Stimulated activated CD8-positive, alpha-beta memory T cell treated with anti-CD3 and anti-CD28 coated beads, Interleukin-4, amount 100 ng/mL, for 4 hours (primary cell): ENCODE results near the gene ETS1.

Source experiments
- DNase-seq, 2 donors: peaks; one replicate each; pipeline ENCODE4 v3.0.0-alpha.2; 2020; ENCODE audit warnings: low read depth in 2 of 2, low spot score in 1 of 2

ETS1 gene

GRCh38 chr11:128619540-128620308, 32.4 kb upstream of the ETS1 start:
- no peak for DNase-seq

- no peak for DNase-seq
Measured at GRCh38 chr11:128619007-128619406, 31.6 kb upstream of the ETS1 start.

- no peak for DNase-seq
Measured at GRCh38 chr11:128618603-128619002, 31.2 kb upstream of the ETS1 start.

- no peak for DNase-seq
Measured at GRCh38 chr11:128616161-128616560, 28.8 kb upstream of the ETS1 start.

GRCh38 chr11:128615612-128616011, 28.3 kb upstream of the ETS1 start:
- no peak for DNase-seq

GRCh38 chr11:128615076-128615475, 27.7 kb upstream of the ETS1 start:
- no peak for DNase-seq

DNA sequence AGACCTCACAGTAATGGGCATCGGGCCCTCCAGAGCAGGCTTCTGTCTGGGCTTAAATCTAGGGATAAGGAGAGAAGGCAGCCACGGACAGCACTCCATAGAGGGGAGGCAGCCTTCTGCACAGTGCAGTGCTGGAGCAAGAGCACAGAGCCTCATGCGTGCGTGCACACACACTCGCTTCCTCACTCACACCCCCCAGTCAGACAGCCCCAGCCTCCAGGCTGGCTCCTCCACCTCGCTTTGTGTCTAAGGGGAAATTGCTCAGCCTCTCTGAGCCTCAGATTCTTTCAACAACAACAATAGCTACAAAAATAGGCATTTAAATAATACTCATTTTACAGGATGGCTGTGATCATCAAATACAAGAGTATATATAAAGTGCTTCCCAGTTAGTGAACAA, 26.7 kb upstream of the ETS1 start:
- no peak for DNase-seq

DNA sequence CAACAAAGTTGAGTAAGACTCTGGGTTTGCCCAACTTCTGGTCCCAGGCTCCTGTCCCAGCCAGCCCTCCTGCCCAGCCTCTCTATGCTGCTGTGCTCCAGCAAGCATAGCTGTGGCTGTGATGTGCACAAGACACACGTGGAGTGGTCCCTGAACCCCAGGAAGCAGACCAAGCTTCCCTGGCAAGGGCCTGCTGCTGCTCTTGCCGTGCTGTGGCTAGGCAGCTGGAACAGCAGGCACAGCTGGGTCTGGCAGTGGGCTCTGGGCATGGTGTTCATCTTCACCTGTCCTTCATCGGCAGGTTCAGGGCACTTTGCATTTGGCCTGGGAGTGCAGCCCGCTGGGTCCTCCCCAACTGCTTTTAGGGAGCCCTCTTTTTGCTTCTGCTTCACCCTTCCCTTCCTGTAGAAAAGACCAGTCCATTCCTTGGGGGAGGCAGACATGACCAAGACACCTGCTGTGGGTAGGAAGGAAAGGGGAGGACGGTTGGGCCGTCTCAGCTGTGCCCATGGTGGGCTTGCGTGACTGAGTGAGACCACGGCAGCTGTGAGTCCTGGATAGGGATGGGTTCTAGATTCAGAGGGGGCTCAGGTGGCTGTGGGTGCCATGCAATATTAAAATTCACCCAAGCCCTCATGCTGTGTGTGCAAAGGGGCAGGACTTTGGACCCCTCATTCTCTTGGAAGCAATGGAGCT, 26.1 kb upstream of the ETS1 start:
- DNase-seq, result no peak

- peak in 1 of 2 donors; percentile 61 for DNase-seq
Measured at GRCh38 chr11:128610721-128611617, 23.6 kb upstream of the ETS1 start.

GRCh38 chr11:128609785-128610184, 22.4 kb upstream of the ETS1 start:
- DNase-seq, result no peak

DNA sequence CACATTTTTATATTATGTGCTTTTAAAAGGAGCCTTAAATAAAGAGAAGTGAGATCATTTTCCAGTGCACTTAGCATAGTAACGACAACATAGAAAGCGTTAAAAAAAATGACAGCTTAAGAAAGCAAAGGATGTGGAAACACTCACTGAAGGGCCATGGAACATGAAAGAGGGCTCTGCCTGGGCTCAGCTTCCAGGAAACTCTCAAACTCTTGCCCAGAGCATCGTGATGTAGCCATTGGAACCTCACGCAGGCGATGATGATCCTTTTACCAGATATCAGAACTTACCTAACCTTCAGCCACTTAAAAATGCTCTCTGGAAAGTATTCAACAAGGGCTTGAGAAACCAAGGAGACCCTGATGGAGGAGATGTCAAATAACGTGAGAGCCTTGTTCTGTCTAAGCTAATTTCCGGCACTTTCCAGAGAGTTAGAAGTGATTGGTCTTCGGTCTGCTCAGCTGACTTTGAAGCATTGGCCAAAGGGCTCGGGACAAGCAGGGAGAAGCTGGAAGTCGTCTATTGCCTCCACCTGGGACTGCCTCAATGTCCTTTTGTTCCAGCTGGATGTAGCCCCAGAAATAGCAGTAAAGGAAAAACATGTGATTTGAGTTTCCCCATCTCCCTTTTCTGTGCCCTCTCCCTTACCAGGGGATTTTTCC, 21.5 kb upstream of the ETS1 start:
- DNase-seq, result no peak

GRCh38 chr11:128607819-128608218, 20.5 kb upstream of the ETS1 start:
- no peak for DNase-seq

GRCh38 chr11:128604723-128605122, 17.4 kb upstream of the ETS1 start:
- DNase-seq, result no peak

- no peak for DNase-seq
Measured at GRCh38 chr11:128603752-128604414, 16.5 kb upstream of the ETS1 start.

GRCh38 chr11:128603003-128603696, 15.8 kb upstream of the ETS1 start:
- DNase-seq, result no peak

DNA sequence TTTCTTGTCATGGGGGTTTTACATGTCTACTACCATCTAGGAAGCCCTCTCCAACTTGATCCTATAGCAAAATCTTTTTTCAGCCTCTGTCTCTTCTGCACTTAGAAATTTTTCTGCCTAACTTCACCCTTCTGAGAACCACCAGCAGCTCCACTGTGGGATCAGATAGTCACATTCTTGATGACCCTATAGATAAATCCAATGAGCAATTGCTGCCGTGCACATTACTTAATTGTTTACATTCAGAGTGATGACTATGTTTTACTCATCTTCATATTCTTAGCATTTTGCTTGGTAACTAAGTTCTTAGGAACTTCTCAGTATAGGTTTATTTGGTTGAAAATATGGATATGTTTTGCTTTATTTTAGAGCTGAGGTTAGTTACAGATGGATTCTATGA, 12.4 kb upstream of the ETS1 start:
- no peak for DNase-seq

DNA sequence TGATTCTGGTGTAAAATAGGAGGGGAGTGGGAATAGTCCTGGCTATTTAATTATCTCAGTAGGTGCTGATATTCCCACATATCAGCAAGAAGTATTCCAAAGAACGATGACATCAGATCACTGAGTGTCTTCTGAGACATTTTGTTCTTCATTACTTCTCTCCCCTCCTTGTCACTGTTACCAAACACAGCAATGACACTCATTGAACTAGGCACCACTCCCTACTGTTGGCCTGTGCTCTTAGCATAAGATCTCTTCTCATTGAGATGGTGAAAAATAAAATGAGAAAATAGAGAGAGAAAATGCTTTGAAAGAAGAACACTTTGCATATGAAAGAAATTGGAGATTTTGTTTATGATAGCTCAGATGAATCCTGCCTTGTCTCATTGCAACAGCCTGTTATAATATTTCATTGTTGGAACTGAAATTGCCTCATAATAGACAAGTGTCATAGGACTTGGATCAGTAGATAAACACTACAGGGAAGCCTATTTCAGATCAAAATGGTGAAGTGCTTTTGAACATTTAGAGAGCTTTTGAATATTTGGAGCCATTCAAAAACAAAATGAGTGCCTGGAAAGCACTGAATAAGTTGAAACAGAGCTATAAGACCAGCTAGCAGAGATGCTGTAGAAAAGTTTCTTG, 11.3 kb upstream of the ETS1 start:
- DNase-seq, result no peak

GRCh38 chr11:128598096-128598495, 10.7 kb upstream of the ETS1 start:
- no peak for DNase-seq

DNA sequence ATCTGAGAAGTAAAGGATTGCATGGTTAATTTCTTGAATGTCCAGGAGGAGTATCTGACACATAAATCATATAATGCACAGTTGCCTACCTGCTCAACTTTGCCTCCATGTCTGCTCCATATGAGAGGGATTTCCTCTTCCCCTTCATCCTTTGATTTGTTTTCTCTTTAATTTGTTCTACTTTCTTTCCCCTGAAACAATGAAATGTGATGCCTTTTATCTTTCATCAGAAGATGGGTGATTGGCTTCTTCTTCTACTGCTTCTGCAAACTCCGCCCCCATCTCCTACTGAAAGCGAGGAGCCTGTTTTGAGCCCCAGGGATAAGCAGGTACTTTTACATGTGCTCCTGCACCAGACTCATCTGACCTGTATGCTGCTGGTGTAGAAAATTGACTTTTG, 9.9 kb upstream of the ETS1 start:
- no peak for DNase-seq

- no peak for DNase-seq
Measured at GRCh38 chr11:128596250-128596649, 8.9 kb upstream of the ETS1 start.
